ENCODE results near the gene INTS4.

The INTS4 gene

DNA sequence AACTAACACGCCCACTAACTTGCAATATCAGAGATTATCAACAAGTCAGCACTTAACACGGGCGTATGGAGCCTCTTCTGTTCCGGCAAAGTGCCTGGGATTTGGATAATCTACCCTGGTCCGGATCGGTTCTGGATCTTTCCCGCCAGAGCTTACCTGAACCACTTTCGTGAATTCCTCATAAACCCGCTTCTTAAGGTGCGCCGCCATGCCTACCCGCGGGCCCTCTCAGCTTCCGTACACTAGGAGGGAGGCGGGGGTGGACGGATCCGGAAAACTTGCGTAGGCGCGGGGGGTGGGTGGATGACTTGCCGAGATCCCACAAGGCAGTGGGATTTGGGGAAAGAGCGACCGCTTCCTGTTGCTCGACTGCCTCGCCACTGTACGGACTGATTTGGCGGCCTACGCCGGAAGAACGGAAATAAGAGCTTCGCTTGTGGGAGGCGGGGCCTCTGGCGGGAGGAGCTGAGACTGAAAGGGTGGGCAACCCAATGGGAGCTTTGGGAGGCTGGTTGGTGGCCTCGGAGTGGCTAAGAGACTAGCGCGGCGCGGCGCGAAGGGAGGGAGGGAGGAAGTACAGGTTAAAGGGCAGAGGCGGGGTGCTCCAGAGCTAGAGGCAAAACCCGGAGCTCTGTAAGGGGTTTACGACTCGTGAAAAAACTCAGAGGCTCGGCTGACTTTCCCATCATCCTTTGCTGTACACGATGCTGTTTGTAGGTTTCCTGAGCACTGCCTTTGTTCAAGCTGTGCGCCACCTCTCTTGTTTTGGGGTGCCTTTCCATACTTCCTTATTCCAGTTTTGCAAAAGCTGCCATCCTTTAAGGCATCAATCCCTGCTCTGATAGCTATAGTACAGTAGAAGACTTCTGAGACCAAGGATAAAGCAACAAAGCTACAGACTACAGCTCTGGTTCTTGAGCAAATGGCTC is at the start of gene INTS4:
Gene INTS4 (minus strand): TSS at position 235 of the 929 bp plus-strand sequence. CDS start 25 bp downstream, at position 210.
- Histone ChIP-seq H3K9me3 (ENCODE audit: control insufficient read depth, insufficient read depth, low read depth, low read length) (no peaks in the 10 kb centered on the region), H3K4me3 (ENCODE audit: low read depth, low read length) (peak within 1 kb of the TSS; percentile 81), H3K4me1 (ENCODE audit: control insufficient read depth, insufficient read depth, low read length) (no peaks in the 10 kb centered on the region), H3K27ac (ENCODE audit: extremely low read depth, low read depth, low read length) (peak within 1 kb of the TSS; percentile 32; the same call in 1 of the 2 replicates), H3K36me3 (ENCODE audit: control insufficient read depth in 2 of 2, insufficient read depth in 1 of 2, low read length in 2 of 2) (peaks cover 4 to 18% of the 10 kb centered on the region in 2 experiments; a peak in 2 of 3 replicates)
- ChIA-PET POLR2A (interaction anchor here (0.5 to 2.0 kb wide), 27 partner anchors 9 to 521 kb away, joined by 3 to 19 read pairs (median 4); partner anchors contain the start of genes ALG8, CLNS1A, KCTD21 and NDUFC2), CTCF (interaction anchor here (0.6 to 1.4 kb wide), 12 partner anchors 9 to 947 kb away, joined by 3 to 13 read pairs (median 4); no protein-coding TSS in a partner anchor)
- TF ChIP-seq ZNF398 (tag by site-specific recombination; IDR thresholded peaks at IDR 0.05) = peak; percentile 20; the same call in 1 of the 2 replicates
- TF ChIP-seq ZNF23 (tag by site-specific recombination; IDR thresholded peaks at IDR 0.05; ENCODE audit: borderline replicate concordance) = no peak
- no peak for TF ChIP-seq ZNF555 (tag by site-specific recombination; conservative IDR thresholded peaks at IDR 0.05)
- peak; percentile 49; the same call in 1 of the 2 replicates for TF ChIP-seq ZNF2 (tag by site-specific recombination; IDR thresholded peaks at IDR 0.05)
- no peak for TF ChIP-seq ZNF777 (tag by site-specific recombination; IDR thresholded peaks at IDR 0.05; ENCODE audit: borderline replicate concordance)
- no peak for TF ChIP-seq ZNF664 (tag by site-specific recombination; IDR thresholded peaks at IDR 0.05)
- no peak for TF ChIP-seq ZNF785 (tag by site-specific recombination; IDR thresholded peaks at IDR 0.05)
- TF ChIP-seq FEZF1 (tag by site-specific recombination; IDR thresholded peaks at IDR 0.05) = peak; percentile 53
- TF ChIP-seq ZNF140 (tag by site-specific recombination; IDR thresholded peaks at IDR 0.05) = no peak
- TF ChIP-seq, protein P1, sequence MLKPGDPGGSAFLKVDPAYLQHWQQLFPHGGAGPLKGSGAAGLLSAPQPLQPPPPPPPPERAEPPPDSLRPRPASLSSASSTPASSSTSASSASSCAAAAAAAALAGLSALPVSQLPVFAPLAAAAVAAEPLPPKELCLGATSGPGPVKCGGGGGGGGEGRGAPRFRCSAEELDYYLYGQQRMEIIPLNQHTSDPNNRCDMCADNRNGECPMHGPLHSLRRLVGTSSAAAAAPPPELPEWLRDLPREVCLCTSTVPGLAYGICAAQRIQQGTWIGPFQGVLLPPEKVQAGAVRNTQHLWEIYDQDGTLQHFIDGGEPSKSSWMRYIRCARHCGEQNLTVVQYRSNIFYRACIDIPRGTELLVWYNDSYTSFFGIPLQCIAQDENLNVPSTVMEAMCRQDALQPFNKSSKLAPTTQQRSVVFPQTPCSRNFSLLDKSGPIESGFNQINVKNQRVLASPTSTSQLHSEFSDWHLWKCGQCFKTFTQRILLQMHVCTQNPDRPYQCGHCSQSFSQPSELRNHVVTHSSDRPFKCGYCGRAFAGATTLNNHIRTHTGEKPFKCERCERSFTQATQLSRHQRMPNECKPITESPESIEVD (tag by site-specific recombination; IDR thresholded peaks at IDR 0.05) = no peak
- no peak for TF ChIP-seq INSM2 (tag by site-specific recombination; IDR thresholded peaks at IDR 0.05)
- TF ChIP-seq ZNF791 (tag by site-specific recombination; IDR thresholded peaks at IDR 0.05) = no peak
- peak; percentile 94 for TF ChIP-seq ZNF341 (tag by site-specific recombination; IDR thresholded peaks at IDR 0.05; ENCODE audit: low read depth)
- TF ChIP-seq KLF9 (tag by site-specific recombination; IDR thresholded peaks at IDR 0.05; ENCODE audit: low read depth) = peak; percentile 37
- TF ChIP-seq, protein P2, sequence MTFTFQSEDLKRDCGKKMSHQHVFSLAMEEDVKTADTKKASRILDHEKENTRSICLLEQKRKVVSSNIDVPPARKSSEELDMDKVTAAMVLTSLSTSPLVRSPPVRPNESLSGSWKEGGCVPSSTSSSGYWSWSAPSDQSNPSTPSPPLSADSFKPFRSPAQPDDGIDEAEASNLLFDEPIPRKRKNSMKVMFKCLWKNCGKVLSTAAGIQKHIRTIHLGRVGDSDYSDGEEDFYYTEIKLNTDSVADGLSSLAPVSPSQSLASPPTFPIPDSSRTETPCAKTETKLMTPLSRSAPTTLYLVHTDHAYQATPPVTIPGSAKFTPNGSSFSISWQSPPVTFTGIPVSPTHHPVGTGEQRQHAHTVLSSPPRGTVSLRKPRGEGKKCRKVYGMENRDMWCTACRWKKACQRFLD (tag by site-specific recombination; IDR thresholded peaks at IDR 0.05) = no peak
- no peak for TF ChIP-seq ZNF776 (tag by site-specific recombination; IDR thresholded peaks at IDR 0.05; ENCODE audit: borderline replicate concordance)
- no peak for TF ChIP-seq HOXA7 (CRISPR knock-in tag; IDR thresholded peaks at IDR 0.05; ENCODE audit: borderline replicate concordance)
- no peak for TF ChIP-seq ZNF202 (tag by site-specific recombination; IDR thresholded peaks at IDR 0.05; ENCODE audit: borderline replicate concordance)
- no peak for TF ChIP-seq GFI1B (tag by site-specific recombination; IDR thresholded peaks at IDR 0.05)
- no peak for TF ChIP-seq HIC1 (tag by site-specific recombination; IDR thresholded peaks at IDR 0.05)
- TF ChIP-seq, protein P3, sequence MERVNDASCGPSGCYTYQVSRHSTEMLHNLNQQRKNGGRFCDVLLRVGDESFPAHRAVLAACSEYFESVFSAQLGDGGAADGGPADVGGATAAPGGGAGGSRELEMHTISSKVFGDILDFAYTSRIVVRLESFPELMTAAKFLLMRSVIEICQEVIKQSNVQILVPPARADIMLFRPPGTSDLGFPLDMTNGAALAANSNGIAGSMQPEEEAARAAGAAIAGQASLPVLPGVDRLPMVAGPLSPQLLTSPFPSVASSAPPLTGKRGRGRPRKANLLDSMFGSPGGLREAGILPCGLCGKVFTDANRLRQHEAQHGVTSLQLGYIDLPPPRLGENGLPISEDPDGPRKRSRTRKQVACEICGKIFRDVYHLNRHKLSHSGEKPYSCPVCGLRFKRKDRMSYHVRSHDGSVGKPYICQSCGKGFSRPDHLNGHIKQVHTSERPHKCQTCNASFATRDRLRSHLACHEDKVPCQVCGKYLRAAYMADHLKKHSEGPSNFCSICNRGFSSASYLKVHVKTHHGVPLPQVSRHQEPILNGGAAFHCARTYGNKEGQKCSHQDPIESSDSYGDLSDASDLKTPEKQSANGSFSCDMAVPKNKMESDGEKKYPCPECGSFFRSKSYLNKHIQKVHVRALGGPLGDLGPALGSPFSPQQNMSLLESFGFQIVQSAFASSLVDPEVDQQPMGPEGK (tag by site-specific recombination; IDR thresholded peaks at IDR 0.05) = peak; percentile 74
- peak; percentile 97 for TF ChIP-seq SP3 (tag by site-specific recombination; IDR thresholded peaks at IDR 0.05)
- TF ChIP-seq ZNF645 (tag by site-specific recombination; IDR thresholded peaks at IDR 0.05) = no peak
- TF ChIP-seq ZNF560 (tag by site-specific recombination; IDR thresholded peaks at IDR 0.05; ENCODE audit: borderline replicate concordance) = no peak
